Liver (tissue), 9 donors: ENCODE data around the gene HNMT. TPM values are rescaled to one million over a fixed set of nuclear protein-coding genes. Genes with fewer than 3 reads are reported as not detected.

Source experiments
- DNase-seq: peaks from one replicate; pipeline ENCODE4 v3.0.0-alpha.2; 2017; ENCODE audit warnings: low spot score
- H3K27ac ChIP-seq, 2 donors: one replicate each; pipeline ENCODE4 v1.7.0; 2013; ENCODE audit warnings: inconsistent platforms in 2 of 2, low read length in 2 of 2, control low read depth in 1 of 2, low read depth in 1 of 2, mild to moderate bottlenecking in 1 of 2
- H3K27me3 ChIP-seq, 4 donors: one replicate each; pipeline versions ENCODE4 v1.6.1 to v1.7.0; 2013; ENCODE audit warnings: low read length in 3 of 4, inconsistent platforms in 1 of 4, mild to moderate bottlenecking in 1 of 4, moderate library complexity in 1 of 4; ENCODE audit not compliant: control insufficient read depth in 4 of 4, insufficient read depth in 4 of 4
- H3K36me3 ChIP-seq, 4 donors: one replicate each; pipeline versions ENCODE4 v1.6.1 to v1.7.0; 2013; ENCODE audit warnings: low read length in 3 of 4, mild to moderate bottlenecking in 3 of 4, low read depth in 1 of 4, moderate library complexity in 1 of 4; ENCODE audit not compliant: control insufficient read depth in 4 of 4, insufficient read depth in 3 of 4
- H3K4me1 ChIP-seq, 4 donors: one replicate each; pipeline versions ENCODE4 v1.6.1 to v1.7.0; 2013; ENCODE audit warnings: low read length in 3 of 4, mild to moderate bottlenecking in 3 of 4, moderate library complexity in 1 of 4; ENCODE audit not compliant: control insufficient read depth in 4 of 4, insufficient read depth in 4 of 4
- H3K4me3 ChIP-seq, 3 donors: one replicate each; pipeline versions ENCODE4 v1.6.1 to v1.7.0; 2013; ENCODE audit warnings: low read length in 3 of 3, control low read depth in 1 of 3, low read depth in 1 of 3, mild to moderate bottlenecking in 1 of 3
- H3K9ac ChIP-seq, 2 donors: one replicate each; pipeline ENCODE4 v1.7.0; 2013; ENCODE audit warnings: low read length in 2 of 2, mild to moderate bottlenecking in 2 of 2, moderate library complexity in 2 of 2, control low read depth in 1 of 2, low read depth in 1 of 2
- H3K9me3 ChIP-seq, 4 donors: one replicate each; pipeline versions ENCODE4 v1.6.1 to v1.7.0; 2013; ENCODE audit warnings: low read length in 3 of 4; ENCODE audit not compliant: control insufficient read depth in 4 of 4
- EGR1 ChIP-seq, 2 donors: IDR thresholded peaks; 2 replicates each; pipeline ENCODE4 v1.6.1; 2016 to 2018; ENCODE audit warnings: antibody characterized with exemption in 2 of 2, low read depth in 2 of 2
- FOXA1 ChIP-seq: IDR thresholded peaks from 2 replicates; pipeline ENCODE4 v1.6.1; 2016; ENCODE audit warnings: antibody characterized with exemption
- FOXA2 ChIP-seq: IDR thresholded peaks from 2 replicates; pipeline ENCODE4 v1.6.1; 2016; ENCODE audit warnings: antibody characterized with exemption
- GABPA ChIP-seq, 2 donors: IDR thresholded peaks in 1 of 2; conservative IDR thresholded peaks in 1 of 2; 2 replicates each; pipeline ENCODE4 v1.6.1; 2016; ENCODE audit warnings: antibody characterized with exemption in 2 of 2, mild to moderate bottlenecking in 1 of 2, moderate library complexity in 1 of 2
- HNF4A ChIP-seq, 2 donors: conservative IDR thresholded peaks; 2 replicates each; pipeline ENCODE4 v1.6.1; 2016; ENCODE audit warnings: antibody characterized with exemption in 2 of 2, mild to moderate bottlenecking in 2 of 2
- JUND ChIP-seq, 2 donors: IDR thresholded peaks; 2 replicates each; pipeline ENCODE4 v1.6.1; 2016; ENCODE audit warnings: antibody characterized with exemption in 2 of 2
- NR2F2 ChIP-seq: IDR thresholded peaks from 2 replicates; pipeline ENCODE4 v1.6.1; 2016; ENCODE audit warnings: antibody characterized with exemption
- RAD21 ChIP-seq, 2 donors: IDR thresholded peaks; 2 replicates each; pipeline ENCODE4 v1.6.1; 2016; ENCODE audit warnings: antibody characterized with exemption in 2 of 2, mild to moderate bottlenecking in 2 of 2
- RXRA ChIP-seq, 2 donors: IDR thresholded peaks; 2 replicates each; pipeline ENCODE4 v1.6.1; 2017 to 2018; ENCODE audit warnings: antibody characterized with exemption in 2 of 2, mild to moderate bottlenecking in 1 of 2
- SP1 ChIP-seq: IDR thresholded peaks from 2 replicates; pipeline ENCODE4 v1.6.1; 2018; ENCODE audit warnings: antibody characterized with exemption, mild to moderate bottlenecking
- TAF1 ChIP-seq: conservative IDR thresholded peaks from 2 replicates; pipeline ENCODE4 v1.6.1; 2016; ENCODE audit warnings: antibody characterized with exemption, mild to moderate bottlenecking
- YY1 ChIP-seq: IDR thresholded peaks from 2 replicates; pipeline ENCODE4 v1.6.1; 2016; ENCODE audit warnings: antibody characterized with exemption, mild to moderate bottlenecking
- ZBTB33 ChIP-seq: IDR thresholded peaks from 2 replicates; pipeline ENCODE4 v1.6.1; 2016; ENCODE audit warnings: antibody characterized with exemption
- WGBS: extraction: QIAGEN DNeasy Blood & Tissue Kit; methylation state at CpG from one replicate; pipeline ENCODE4 v1.1.7; 2013; 5-methylcytosine and 5-hydroxymethylcytosine counted together
- polyA plus RNA-seq, 2 donors: library from polyadenylated mRNA; stranded (reverse) in 1 of 2; unstranded in 1 of 2; fragments of 200-250 nt in 1 of 2; fragments of >200 nt in 1 of 2; fragmentation: Nextera tagmentation in 1 of 2; extraction: Ambion mirVana in 1 of 2; gene quantifications; one replicate each; pipeline versions ENCODE4 v1.2.1 to v1.2.3, GENCODE V29; 2013 to 2015
- total RNA-seq, 2 donors: library from RNA; depleted of rRNA; stranded (reverse); fragments of >200 nt; gene quantifications; one replicate each; pipeline ENCODE4 v1.2.3, GENCODE V29; 2014
- TF ChIP-seq, protein P1 (sequence below): IDR thresholded peaks from 2 replicates; pipeline ENCODE4 v1.6.1; 2016; ENCODE audit warnings: antibody characterized with exemption
- TF ChIP-seq, protein P2 (sequence below): IDR thresholded peaks from 2 replicates; pipeline ENCODE4 v1.6.1; 2016; ENCODE audit warnings: antibody characterized with exemption, mild to moderate bottlenecking
- TF ChIP-seq, protein P3 (sequence below): fragments of 150-350 bp; IDR thresholded peaks from 2 replicates; pipeline ENCODE4 v1.5.1; 2017; ENCODE audit warnings: improper control_type of control experiment, low read depth, low read length; ENCODE audit not compliant: missing input control
- donor health status: healthy.
- donor health status: healthy.
- donor health status: healthy.
- donor health status: healthy.
- donor health status: healthy.

HNMT gene
- total and polyA plus RNA-seq, 4 donors, result 44.4 to 103 (median 78.5) TPM

- 87% methylated on average over 4 of the region's 4 CpGs for WGBS
- no peak overlapping the region for H3K4me3 ChIP-seq
- no peaks in the 10 kb centered on the region for H3K27me3 ChIP-seq
- no peak overlapping the region for H3K27ac ChIP-seq
- TF ChIP-seq GABPA (IDR thresholded peaks at IDR 0.05 in 1 of 2, conservative IDR thresholded peaks at IDR 0.05 in 1 of 2) (no peak), YY1 (no peak), TAF1 (no peak), NR2F2 (no peak), FOXA1 (no peak), FOXA2 (no peak), SP1 (no peak), RXRA (IDR thresholded peaks at IDR 0.05) (no peak), ZBTB33 (no peak), EGR1 (IDR thresholded peaks at IDR 0.05; ENCODE audit: low read depth in 2 of 2) (no peak), JUND (IDR thresholded peaks at IDR 0.05) (no peak), RAD21 (IDR thresholded peaks at IDR 0.05) (no peak)
- TF ChIP-seq, protein P1, sequence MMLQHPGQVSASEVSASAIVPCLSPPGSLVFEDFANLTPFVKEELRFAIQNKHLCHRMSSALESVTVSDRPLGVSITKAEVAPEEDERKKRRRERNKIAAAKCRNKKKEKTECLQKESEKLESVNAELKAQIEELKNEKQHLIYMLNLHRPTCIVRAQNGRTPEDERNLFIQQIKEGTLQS, result no peak
- TF ChIP-seq, protein P2, sequence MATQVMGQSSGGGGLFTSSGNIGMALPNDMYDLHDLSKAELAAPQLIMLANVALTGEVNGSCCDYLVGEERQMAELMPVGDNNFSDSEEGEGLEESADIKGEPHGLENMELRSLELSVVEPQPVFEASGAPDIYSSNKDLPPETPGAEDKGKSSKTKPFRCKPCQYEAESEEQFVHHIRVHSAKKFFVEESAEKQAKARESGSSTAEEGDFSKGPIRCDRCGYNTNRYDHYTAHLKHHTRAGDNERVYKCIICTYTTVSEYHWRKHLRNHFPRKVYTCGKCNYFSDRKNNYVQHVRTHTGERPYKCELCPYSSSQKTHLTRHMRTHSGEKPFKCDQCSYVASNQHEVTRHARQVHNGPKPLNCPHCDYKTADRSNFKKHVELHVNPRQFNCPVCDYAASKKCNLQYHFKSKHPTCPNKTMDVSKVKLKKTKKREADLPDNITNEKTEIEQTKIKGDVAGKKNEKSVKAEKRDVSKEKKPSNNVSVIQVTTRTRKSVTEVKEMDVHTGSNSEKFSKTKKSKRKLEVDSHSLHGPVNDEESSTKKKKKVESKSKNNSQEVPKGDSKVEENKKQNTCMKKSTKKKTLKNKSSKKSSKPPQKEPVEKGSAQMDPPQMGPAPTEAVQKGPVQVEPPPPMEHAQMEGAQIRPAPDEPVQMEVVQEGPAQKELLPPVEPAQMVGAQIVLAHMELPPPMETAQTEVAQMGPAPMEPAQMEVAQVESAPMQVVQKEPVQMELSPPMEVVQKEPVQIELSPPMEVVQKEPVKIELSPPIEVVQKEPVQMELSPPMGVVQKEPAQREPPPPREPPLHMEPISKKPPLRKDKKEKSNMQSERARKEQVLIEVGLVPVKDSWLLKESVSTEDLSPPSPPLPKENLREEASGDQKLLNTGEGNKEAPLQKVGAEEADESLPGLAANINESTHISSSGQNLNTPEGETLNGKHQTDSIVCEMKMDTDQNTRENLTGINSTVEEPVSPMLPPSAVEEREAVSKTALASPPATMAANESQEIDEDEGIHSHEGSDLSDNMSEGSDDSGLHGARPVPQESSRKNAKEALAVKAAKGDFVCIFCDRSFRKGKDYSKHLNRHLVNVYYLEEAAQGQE, result no peak
- TF ChIP-seq, protein P3, sequence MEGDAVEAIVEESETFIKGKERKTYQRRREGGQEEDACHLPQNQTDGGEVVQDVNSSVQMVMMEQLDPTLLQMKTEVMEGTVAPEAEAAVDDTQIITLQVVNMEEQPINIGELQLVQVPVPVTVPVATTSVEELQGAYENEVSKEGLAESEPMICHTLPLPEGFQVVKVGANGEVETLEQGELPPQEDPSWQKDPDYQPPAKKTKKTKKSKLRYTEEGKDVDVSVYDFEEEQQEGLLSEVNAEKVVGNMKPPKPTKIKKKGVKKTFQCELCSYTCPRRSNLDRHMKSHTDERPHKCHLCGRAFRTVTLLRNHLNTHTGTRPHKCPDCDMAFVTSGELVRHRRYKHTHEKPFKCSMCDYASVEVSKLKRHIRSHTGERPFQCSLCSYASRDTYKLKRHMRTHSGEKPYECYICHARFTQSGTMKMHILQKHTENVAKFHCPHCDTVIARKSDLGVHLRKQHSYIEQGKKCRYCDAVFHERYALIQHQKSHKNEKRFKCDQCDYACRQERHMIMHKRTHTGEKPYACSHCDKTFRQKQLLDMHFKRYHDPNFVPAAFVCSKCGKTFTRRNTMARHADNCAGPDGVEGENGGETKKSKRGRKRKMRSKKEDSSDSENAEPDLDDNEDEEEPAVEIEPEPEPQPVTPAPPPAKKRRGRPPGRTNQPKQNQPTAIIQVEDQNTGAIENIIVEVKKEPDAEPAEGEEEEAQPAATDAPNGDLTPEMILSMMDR, result no peak
- no peak for DNase-seq
- H3K9ac ChIP-seq, result no peak overlapping the region
- no peaks in the 10 kb centered on the region for H3K9me3 ChIP-seq
- H3K36me3 ChIP-seq, result no peaks in the 10 kb centered on the region
- peaks cover 0 to 1% (median 0%) of the 10 kb centered on the region in 4 donors for H3K4me1 ChIP-seq
Measured at GRCh38 chr2:138023298-138023697, 59.0 kb downstream of the HNMT start.

- TF ChIP-seq HNF4A (conservative IDR thresholded peaks at IDR 0.05) (no peak), FOXA2 (no peak)
- TF ChIP-seq, protein P1, result no peak
- DNase-seq, result no peak
- Histone ChIP-seq H3K9ac (no peak overlapping the region), H3K27ac (no peak overlapping the region), H3K27me3 (no peaks in the 10 kb centered on the region), H3K4me3 (no peak overlapping the region), H3K36me3 (no peaks in the 10 kb centered on the region), H3K4me1 (peaks cover 0 to 1% (median 0%) of the 10 kb centered on the region in 4 donors), H3K9me3 (no peaks in the 10 kb centered on the region)
- 75% methylated on average over 2 of the region's 2 CpGs for WGBS
Measured at GRCh38 chr2:138023976-138024375, 59.7 kb downstream of the HNMT start.
